ENCODE data around the gene TMEM51. TPM values are rescaled to one million over a fixed set of nuclear protein-coding genes. Genes with fewer than 3 reads are reported as not detected.

Gene TMEM51
- total and polyA plus RNA-seq, 10 of the 15 experiments (the other 5 are each of a cell fraction or from before 2014, with no cell fraction given), result 0.55 to 4.8 (median 3.1) TPM

- TF ChIP-seq E2F8 (IDR thresholded peaks at IDR 0.05; ENCODE audit: low read depth, partially characterized antibody) (no peak), RELB (IDR thresholded peaks at IDR 0.05; ENCODE audit: low read depth) (peak; percentile 54; the same call in 1 of the 2 replicates), CTCF (IDR thresholded peaks at IDR 0.05 in 2 of 3, conservative IDR thresholded peaks at IDR 0.05 in 1 of 3; ENCODE audit: control insufficient read depth in 2 of 3, extremely low read depth in 1 of 3, insufficient read depth in 1 of 3, low read depth in 3 of 3, low read length in 3 of 3) (no peak), MYC (IDR thresholded peaks at IDR 0.05; ENCODE audit: insufficient read depth, insufficient read length, insufficient replicate concordance, low read length, severe bottlenecking) (no peak), ZBTB40 (IDR thresholded peaks at IDR 0.05; ENCODE audit: borderline replicate concordance) (no peak), BHLHE40 (IDR thresholded peaks at IDR 0.05; ENCODE audit: borderline replicate concordance in 1 of 2, low read depth in 2 of 2, low read length in 1 of 2) (peak in 1 of 2 experiments; percentile 37; a peak in 2 of 4 replicates), ZZZ3 (IDR thresholded peaks at IDR 0.05; ENCODE audit: control insufficient read depth, insufficient read length, low read depth) (no peak), NR2F1 (conservative IDR thresholded peaks at IDR 0.05) (no peak), DPF2 (IDR thresholded peaks at IDR 0.05) (no peak), ZBTB33 (IDR thresholded peaks at IDR 0.05) (no peak), MYB (IDR thresholded peaks at IDR 0.05; ENCODE audit: borderline replicate concordance, low read depth, low read length) (no peak), IRF3 (IDR thresholded peaks at IDR 0.05) (no peak), PAX5 (IDR thresholded peaks at IDR 0.05; ENCODE audit: borderline replicate concordance, low read depth, low read length) (no peak)
Observed at GRCh38 chr1:15249081-15249480, 95.5 kb downstream of the TMEM51 start (continued).

Measured in GM12878 (cell line).